Neural progenitor cell (in vitro differentiated cells): ENCODE data around the gene CTNNA3.

Experiments used
- CTCF ChIP-seq: fragments of 200-600 bp; sonication (generic); IDR thresholded peaks from 2 replicates; pipeline ENCODE4 v1.5.1; 2017; ENCODE audit warnings: antibody characterized with exemption, mild to moderate bottlenecking
- EZH2 ChIP-seq: fragments of 200-600 bp; sonication (generic); IDR thresholded peaks from 2 replicates; pipeline ENCODE4 v1.6.1; 2017; ENCODE audit warnings: antibody characterized with exemption, mild to moderate bottlenecking, moderate library complexity
- EZH2phosphoT487 ChIP-seq: fragments of 200-600 bp; sonication (generic); IDR thresholded peaks from 2 replicates; pipeline ENCODE4 v1.6.1; 2017; ENCODE audit warnings: antibody characterized with exemption

- TF ChIP-seq CTCF = no peak
- no peak for TF ChIP-seq EZH2
- no peak for TF ChIP-seq EZH2phosphoT487
Measured at GRCh38 chr10:65943451-65943850, 1752.5 kb downstream of the CTNNA3 start.
